ENCODE results near the gene MEIS2.

MEIS2 gene

DNA sequence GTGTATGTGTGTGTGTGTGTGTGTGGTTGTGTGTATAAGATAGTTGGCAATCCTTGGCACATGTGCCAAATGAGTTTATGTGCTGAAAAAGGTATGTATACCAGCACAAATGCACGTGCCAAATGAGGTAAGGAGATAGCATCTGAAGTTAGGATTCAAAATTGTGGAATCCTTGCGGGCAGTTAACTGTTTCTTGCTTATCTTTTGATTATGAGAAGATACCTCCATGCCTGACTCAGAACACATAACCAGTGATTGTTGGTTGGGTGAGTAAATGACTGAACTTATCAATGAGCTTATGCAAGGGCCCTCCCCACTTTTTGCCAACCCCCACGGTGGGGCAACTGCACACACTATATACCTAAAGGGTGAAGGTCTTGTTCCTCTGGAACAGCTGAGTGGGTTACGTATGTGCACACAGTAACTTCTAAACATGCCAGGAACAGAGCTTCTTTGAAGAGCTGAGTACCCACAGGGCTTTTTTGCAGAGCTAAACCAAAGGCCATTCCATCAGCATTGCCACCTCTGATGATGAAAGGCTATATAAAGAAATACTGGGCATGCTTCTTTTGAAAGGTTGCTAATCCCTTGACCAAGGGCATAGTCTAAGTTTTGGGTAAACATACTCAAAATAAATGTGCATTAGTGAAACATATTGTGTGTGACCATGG lies 60.1 kb downstream of the MEIS2 start:
- no peak for DNase-seq (ENCODE audit: low spot score)

- no peak for DNase-seq (ENCODE audit: low spot score)
Observed at GRCh38 chr15:37038716-37039106, 61.6 kb downstream of the MEIS2 start.

GRCh38 chr15:37037850-37038715 lies 62.3 kb downstream of the MEIS2 start:
- no peak for DNase-seq (ENCODE audit: low spot score)

DNA sequence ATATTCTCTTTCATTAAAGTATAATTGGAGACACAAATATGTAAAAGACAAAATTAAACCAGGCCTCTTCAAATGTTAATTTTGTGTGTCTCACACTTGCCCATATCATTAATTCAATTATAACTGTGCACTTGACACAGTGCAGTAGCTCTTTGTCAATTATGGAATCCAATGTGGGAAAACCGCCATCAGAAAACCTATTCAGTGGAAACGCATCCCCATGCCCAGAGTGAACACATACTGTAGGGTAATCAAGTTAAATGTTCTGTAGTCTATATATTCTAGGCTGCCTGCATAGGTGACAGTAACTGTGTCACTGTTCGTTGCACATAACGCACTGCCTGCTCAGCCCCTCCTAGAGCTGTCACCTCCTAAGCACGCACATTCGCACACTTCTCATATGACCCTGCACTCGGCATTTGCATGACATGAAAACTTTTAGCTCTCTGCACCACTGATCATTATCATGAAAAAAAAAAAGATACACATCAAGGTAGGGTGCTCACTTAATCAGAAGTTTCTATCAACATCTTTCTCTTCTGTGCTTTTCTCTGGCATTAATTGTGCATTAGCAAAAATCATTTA lies 63.2 kb downstream of the MEIS2 start:
- DNase-seq (ENCODE audit: low spot score) = no peak

- DNase-seq (ENCODE audit: low spot score) = no peak
Observed at GRCh38 chr15:37034835-37035748, 65.3 kb downstream of the MEIS2 start.

GRCh38 chr15:37034392-37034791 lies 66.0 kb downstream of the MEIS2 start:
- no peak for DNase-seq (ENCODE audit: low spot score)

DNA sequence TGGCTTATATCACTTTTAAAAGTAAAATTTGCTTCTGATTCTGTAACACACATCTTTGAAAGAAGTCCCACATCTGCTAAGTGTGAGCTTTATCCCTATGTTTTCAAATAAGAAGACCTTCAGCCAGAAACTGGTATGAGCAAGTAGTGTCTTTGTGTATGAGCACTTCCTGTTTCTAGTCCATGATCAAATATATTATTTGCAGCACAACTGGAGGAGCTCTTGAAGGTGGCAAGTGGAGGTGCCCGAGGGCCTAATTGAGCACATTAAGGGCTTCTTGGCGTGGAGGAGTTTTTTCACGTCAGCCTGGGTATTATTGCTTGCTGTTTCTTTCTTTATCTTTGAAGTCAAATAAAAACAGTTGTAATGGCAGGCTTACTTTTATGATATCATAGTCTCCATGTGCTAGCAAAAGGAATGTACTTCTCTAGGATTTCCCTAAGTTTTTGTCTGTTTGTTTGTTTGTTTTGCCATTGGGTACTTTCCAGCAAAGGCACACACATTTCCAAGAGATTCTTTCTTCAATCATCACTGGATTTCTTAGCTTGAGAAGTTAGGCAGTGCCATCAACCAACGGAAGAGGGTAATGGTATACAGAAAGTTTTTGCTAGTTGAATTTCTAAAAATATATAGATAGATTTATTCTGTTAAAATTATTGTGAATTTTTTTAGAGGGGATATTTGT lies 68.1 kb downstream of the MEIS2 start:
- no peak for DNase-seq (ENCODE audit: low spot score)

DNA sequence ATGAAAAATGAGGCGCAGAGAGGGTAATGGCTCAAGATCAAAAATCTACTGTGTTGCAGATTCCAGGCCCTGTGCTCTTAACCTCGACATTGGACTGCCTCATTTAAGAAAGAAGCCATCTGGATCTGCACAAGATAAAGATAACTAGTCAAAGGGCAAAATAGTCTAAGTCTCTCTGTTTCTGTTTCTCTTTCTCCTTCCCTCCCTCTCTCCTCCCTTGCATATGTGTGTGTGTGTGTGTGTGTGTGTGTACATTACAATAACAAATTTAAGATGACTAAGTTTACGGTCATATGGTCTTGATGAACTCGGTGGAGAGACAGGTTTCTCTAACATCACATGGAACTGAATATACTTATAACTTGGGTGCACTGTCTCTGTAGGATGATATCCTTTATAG lies 69.2 kb downstream of the MEIS2 start:
- DNase-seq (ENCODE audit: low spot score) = no peak

- DNase-seq (ENCODE audit: low spot score) = no peak
Observed at GRCh38 chr15:37028625-37029296, 71.6 kb downstream of the MEIS2 start.

DNA sequence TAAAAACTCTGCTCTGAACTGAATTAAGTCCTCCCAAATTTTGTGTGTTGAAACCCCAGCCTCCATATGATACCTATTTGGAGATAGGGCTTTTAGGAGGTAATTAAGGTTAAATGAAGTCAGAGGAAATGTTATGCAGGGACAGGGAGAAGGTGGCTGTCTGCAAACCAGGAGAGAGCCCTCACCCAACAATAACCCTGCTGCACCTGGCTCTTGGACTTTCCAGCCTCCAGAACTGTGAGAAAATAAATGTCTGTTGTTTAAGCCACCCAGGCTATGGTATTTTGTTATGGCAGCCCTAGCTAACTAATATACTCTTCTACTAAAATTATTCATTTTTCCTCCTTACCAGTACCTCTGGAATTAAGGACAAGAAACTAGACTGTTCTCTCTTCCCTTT lies 79.5 kb downstream of the MEIS2 start:
- DNase-seq (ENCODE audit: low spot score) = no peak

DNA sequence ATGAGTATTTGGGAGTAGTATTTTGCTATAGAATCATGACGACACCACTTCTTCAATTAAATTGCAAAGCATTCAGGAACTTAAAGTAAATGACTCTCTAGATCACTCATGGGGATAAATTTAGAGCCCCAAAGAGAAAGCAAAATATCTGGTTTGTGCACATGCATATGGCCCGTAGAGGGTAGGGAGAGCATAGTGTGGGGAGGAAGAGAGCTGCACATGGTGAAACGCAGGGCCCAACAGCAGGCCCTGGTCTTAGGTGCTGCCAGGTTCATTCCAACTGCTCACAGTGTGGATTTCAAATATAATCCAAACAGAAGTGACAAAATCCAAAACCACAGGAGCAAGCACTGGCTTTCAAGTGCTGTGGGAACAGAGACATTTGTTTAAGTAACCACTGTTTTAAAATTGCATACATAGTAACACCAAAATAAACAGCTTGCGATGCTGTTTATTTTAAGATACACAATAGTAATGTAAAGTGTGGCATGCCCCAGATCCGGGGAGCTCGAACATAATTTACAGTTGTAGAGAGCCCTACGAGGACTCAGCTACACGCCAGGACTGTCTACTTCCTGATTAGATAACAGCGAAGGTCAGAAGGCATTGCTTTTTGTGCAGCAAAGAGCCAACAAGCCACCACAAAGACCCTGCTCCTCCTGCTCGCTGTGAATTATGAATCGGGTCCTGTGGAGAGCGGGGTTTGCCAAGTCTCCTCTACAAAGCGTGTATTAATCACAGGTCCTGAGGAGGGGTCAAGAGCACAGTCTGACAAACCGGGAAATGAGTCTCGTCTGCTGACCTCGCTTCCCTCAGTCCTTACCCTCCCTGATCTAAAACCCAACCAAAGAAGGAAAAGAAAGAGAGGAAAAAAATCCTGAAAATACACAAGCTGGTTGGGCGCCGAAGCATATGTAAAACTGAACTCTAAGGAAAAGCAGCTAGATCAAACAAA lies 80.6 kb downstream of the MEIS2 start:
- no peak for DNase-seq (ENCODE audit: low spot score)

DNA sequence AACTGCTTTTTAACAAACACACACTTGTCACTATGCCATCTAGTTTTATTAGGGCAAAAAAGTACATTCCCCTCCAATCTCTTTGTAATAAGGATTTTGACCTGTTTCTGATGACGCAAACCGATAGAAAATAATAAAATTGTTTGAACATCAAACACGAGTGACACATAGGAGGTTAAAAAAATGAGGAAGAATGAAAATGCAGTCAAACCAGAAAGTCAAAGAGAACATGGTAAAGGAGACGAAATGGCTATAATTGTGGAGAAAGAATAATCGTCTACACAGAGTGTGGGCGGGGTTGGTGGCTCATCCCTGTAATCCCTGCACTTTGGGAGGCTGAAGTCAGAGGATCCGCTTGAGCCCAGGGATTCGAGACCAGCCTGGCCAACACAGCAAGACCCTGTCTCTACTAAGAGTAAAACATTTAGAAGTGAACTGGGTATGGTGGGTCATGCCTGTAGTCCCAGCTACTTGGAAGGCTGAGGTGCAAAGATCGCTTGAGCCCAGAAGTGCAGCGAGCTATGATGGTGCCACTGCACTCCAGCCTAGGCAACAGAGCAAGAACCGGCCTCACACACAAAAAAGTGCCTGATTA lies 83.2 kb downstream of the MEIS2 start:
- no peak for DNase-seq (ENCODE audit: low spot score)

- peak; percentile 31 for DNase-seq (ENCODE audit: low spot score)
Observed at GRCh38 chr15:37016231-37016630, 84.1 kb downstream of the MEIS2 start.

DNA sequence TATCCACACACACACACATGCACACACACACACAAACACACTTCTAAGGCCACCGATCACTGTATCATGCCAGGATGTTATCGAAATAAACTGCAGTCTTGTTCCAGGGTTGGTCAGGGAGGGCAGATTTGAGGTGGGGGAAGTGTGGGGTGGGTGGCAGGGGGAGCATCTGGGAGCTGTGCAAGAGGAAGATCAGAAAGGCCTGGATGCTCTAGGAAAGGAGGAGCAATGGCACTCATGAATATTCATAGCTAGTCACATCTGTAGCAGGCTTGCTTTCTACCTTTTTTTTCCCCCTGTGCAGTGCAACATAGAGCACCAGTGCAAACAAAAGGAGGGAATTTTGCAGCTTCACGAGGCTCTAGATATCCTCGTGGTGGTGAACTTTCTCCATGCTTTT lies 84.9 kb downstream of the MEIS2 start:
- DNase-seq (ENCODE audit: low spot score) = no peak

DNA sequence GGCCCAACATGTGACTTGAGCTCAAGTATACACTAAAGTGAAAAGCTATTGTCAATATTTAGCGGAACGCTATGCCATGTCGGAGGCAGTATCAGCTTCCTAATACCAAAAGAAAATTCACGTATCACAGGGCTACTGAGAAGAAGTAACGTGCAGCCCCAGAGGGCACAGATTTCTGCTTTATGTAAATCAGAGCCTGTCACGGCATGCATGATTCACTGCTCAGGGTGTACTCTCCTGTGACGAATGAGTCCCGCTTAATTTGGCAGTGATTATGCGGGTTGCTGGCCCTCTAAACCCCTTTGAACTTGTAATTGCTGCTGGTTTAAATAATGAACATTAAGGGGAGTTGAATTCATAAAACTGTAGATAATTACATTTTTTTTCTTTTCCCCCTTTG lies 85.3 kb downstream of the MEIS2 start:
- DNase-seq (ENCODE audit: low spot score) = no peak

DNA sequence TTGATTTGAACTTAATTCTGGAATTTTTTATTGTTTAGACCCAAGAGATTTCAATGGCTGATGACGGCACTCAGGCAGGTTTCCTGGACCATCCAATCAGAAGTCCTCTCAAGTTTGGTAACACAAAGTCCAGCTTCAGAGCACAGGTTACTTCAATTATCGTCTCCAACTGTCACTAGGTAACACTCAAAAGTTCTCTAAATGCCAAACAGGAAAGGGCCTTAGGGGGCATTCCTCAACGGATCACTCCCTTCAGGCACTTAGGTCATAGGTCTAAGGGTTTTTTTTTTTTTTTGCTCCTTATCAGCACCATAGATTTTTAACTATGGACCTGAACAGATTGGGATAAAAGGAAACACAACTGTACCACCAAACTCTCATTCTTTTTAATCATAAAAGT lies 85.8 kb downstream of the MEIS2 start:
- no peak for DNase-seq (ENCODE audit: low spot score)

- no peak for DNase-seq (ENCODE audit: low spot score)
Observed at GRCh38 chr15:37014137-37014536, 86.2 kb downstream of the MEIS2 start.

DNA sequence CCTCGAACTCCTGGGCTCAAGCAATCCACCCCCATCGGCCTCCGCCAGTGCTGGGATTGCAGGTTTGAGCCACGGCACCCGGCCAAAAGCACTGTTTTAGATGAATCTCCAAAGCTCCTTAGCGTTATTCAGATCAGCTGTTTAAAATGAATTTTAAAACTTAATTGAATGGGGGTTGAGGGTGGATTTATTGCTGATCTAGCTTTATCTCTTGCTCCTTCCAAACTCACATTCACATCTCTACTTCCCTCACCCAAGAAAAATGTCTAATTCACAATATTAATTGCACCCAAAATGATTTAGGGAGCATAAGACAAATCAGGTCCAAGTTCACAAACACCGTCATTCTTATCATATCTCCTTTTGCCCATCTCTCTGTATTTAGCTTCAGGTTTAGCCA lies 89.8 kb downstream of the MEIS2 start:
- DNase-seq (ENCODE audit: low spot score) = no peak

DNA sequence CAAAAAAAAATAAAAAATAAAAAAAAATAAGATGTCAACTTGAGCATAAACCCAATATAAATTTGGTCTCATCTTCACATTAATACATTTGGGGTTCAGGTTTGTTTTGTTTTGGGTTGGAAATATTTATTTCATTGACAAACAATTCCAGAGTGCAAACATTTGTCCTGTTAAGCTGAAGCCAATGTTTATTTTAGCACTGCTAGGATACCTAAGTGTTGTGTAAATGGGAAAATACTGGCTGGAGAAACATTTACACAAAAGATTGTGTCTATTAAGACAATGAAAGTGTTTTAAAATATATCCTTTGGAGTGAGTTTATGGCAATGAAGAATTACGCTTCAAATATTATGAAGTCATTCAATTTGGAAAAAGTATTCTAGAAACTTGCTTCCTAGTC lies 91.1 kb downstream of the MEIS2 start:
- no peak for DNase-seq (ENCODE audit: low spot score)
